Measurements from ENCODE around the gene ATG16L1. TPM values are rescaled to one million over a fixed set of nuclear protein-coding genes. Genes with fewer than 3 reads are reported as not detected.

ATG16L1 gene
- total and polyA plus RNA-seq, 7 experiments from 2014 or later: 16.0 to 115 (median 80.9) TPM

DNA sequence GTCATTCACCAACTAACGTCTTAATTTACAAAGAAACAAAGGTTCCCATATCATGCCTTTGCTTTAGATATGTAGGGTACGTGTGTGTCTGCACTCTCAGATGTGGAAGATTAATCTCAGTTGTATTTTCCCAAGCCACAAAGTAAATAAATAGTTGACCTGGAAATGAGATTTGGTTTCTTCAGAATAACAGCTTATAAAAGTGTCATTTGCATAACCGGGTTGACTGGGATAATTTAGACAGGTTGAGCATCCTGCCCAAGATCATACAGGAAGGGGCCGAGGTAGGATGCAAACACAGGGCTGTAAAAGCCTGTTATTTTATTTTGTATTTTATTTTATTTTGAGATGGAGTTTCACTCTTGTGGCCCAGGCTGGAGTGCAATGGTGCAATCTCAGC lies 19.5 kb downstream of the ATG16L1 start:
- intact Hi-C loops (cut with micrococcal nuclease): loop anchor here in 1 of 2 donors (1.0 kb wide), 1 partner anchor 574 kb away; the partner anchor contains the start of gene GIGYF2
- Mint-ChIP-seq H3K27me3 (no peaks in the 10 kb centered on the region), H3K27ac (peak overlapping the region; percentile 95 to 100 (median 99)), H3K9me3 (peaks cover 0 to 2% (median 0%) of the 10 kb centered on the region in 11 donors), H3K36me3 (peaks cover 27 to 79% (median 58%) of the 10 kb centered on the region in 5 donors), H3K4me1 (peaks cover 39 to 93% (median 81%) of the 10 kb centered on the region in 7 donors), H3K4me3 (peak overlapping the region; percentile 67 to 85 (median 79))
- peak overlapping the region; percentile 38 for H3K4me3 ChIP-seq (ENCODE audit: low read length)
- H3K9me3 ChIP-seq (ENCODE audit: control insufficient read depth in 2 of 3, low read length in 3 of 3): no peaks in the 10 kb centered on the region
- H3K36me3 ChIP-seq (ENCODE audit: control insufficient read depth in 2 of 3, insufficient read depth in 3 of 3, low read length in 3 of 3): peaks cover 30 to 47% (median 43%) of the 10 kb centered on the region in 3 experiments
- DNase-seq (peak in 1 of 9 donors; percentile 20), ATAC-seq (no peak)
- H3K27me3 ChIP-seq (ENCODE audit: control insufficient read depth in 2 of 2, insufficient read depth in 2 of 2, low read length in 2 of 2): no peaks in the 10 kb centered on the region
- POLR2A ChIA-PET: interaction anchor here (0.9 to 2.6 kb wide), 9 partner anchors 9 to 151 kb away, joined by 3 to 14 read pairs (median 5); no protein-coding TSS in a partner anchor
- peak overlapping the region; percentile 79 for H3K27ac ChIP-seq (ENCODE audit: low read depth, low read length)
- CTCF ChIA-PET: interaction anchor here (1.3 to 1.5 kb wide), 3 partner anchors 19 to 133 kb away, joined by 3 to 5 read pairs (median 4); partner anchors contain the start of gene ATG16L1
- peaks cover 59 to 69% of the 10 kb centered on the region in 2 donors for H3K4me1 ChIP-seq (ENCODE audit: control insufficient read depth in 2 of 2, insufficient read depth in 2 of 2, low read length in 2 of 2)

DNA sequence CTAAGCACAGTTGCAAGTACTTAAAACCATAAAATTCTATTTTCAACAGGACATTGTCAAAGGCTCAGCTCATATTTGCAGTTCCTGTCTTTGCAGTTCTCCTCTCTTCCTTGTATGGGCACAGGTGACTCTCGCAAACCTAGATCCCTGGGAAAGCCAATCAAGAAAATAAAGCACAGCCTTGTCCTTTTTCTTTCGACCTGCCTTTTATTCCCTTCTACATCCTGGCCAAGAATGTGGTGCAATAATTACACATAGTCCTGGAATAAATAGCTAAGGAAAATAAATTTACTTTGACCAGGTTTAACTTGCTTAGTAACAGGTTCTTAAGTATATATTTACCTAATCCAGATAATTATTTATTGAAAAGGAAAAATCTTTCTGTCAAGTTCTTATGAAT lies 20.2 kb downstream of the ATG16L1 start:
- H3K27me3 Mint-ChIP-seq: no peaks in the 10 kb centered on the region
- H3K36me3 Mint-ChIP-seq: peaks cover 25 to 75% (median 57%) of the 10 kb centered on the region in 5 donors
- Histone ChIP-seq H3K27ac (ENCODE audit: low read depth, low read length) (peak overlapping the region; percentile 79), H3K27me3 (ENCODE audit: control insufficient read depth in 2 of 2, insufficient read depth in 2 of 2, low read length in 2 of 2) (no peaks in the 10 kb centered on the region), H3K4me3 (ENCODE audit: low read length) (no peak overlapping the region), H3K36me3 (ENCODE audit: control insufficient read depth in 2 of 3, insufficient read depth in 3 of 3, low read length in 3 of 3) (peaks cover 36 to 47% (median 44%) of the 10 kb centered on the region in 3 experiments), H3K9me3 (ENCODE audit: control insufficient read depth in 2 of 3, low read length in 3 of 3) (no peaks in the 10 kb centered on the region), H3K4me1 (ENCODE audit: control insufficient read depth in 2 of 2, insufficient read depth in 2 of 2, low read length in 2 of 2) (peaks cover 56 to 66% of the 10 kb centered on the region in 2 donors)
- ChIA-PET CTCF (interaction anchor here (0.8 to 1.5 kb wide), 2 partner anchors 20 to 121 kb away, joined by 3 to 4 read pairs; partner anchors contain the start of gene ATG16L1), POLR2A (interaction anchor here (1.0 to 2.6 kb wide), 6 partner anchors 10 to 67 kb away, joined by 3 to 14 read pairs (median 6); partner anchors contain the start of gene ATG16L1)
- H3K4me3 Mint-ChIP-seq: peak overlapping the region; percentile 42 to 79 (median 61)
- DNase-seq (no peak), ATAC-seq (no peak)
- peaks cover 0 to 2% (median 0%) of the 10 kb centered on the region in 11 donors for H3K9me3 Mint-ChIP-seq
- H3K27ac Mint-ChIP-seq: peak overlapping the region; percentile 69 to 100 (median 99)
- peaks cover 36 to 88% (median 73%) of the 10 kb centered on the region in 7 donors for H3K4me1 Mint-ChIP-seq
- intact Hi-C loops (cut with micrococcal nuclease): no loop called here

DNA sequence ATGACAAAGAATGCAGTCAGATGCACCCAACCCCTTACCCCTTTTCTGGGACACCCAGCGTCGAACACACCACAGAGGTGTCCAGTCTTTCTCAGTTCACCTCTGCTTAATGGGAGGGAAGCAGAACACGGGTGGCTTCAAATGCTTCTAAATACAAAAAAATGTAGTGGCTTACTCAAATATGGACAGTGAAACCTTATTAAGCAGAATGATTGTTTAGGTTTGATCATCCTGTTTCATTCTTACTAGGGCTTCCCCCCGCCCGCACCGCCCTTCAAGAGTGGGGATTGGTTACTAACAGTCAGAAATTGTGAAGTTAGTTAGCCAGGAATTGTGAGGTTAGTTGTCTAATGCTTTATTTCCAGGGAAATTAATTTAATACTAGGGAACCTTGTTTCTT lies 21.6 kb downstream of the ATG16L1 start:
- no peak for DNase-seq
- H3K27me3 Mint-ChIP-seq: no peaks in the 10 kb centered on the region
- peaks cover 44 to 53% of the 10 kb centered on the region in 2 donors for H3K4me1 ChIP-seq (ENCODE audit: control insufficient read depth in 2 of 2, insufficient read depth in 2 of 2, low read length in 2 of 2)
- peaks cover 30 to 77% (median 68%) of the 10 kb centered on the region in 5 donors for H3K36me3 Mint-ChIP-seq
- H3K27ac Mint-ChIP-seq: peak overlapping the region in 8 of 9 donors; percentile 51 to 100 (median 97)
- H3K27ac ChIP-seq (ENCODE audit: low read depth, low read length): no peak overlapping the region
- no peaks in the 10 kb centered on the region for H3K9me3 ChIP-seq (ENCODE audit: control insufficient read depth in 2 of 3, low read length in 3 of 3)
- H3K36me3 ChIP-seq (ENCODE audit: control insufficient read depth in 2 of 3, insufficient read depth in 3 of 3, low read length in 3 of 3): peaks cover 45 to 57% (median 56%) of the 10 kb centered on the region in 3 experiments
- peaks cover 27 to 74% (median 60%) of the 10 kb centered on the region in 7 donors for H3K4me1 Mint-ChIP-seq
- H3K27me3 ChIP-seq (ENCODE audit: control insufficient read depth in 2 of 2, insufficient read depth in 2 of 2, low read length in 2 of 2): no peaks in the 10 kb centered on the region
- ChIA-PET POLR2A (interaction anchor here (0.6 to 1.2 kb wide), 3 partner anchors 25 to 145 kb away, joined by 3 to 4 read pairs (median 3); no protein-coding TSS in a partner anchor), CTCF (interaction anchor here (0.6 kb wide), 1 partner anchor 130 kb away, joined by 4 read pairs; no protein-coding TSS in a partner anchor)
- H3K9me3 Mint-ChIP-seq: no peaks in the 10 kb centered on the region
- no peak for ATAC-seq
- peak overlapping the region in 4 of 10 donors; percentile 10 to 79 (median 34) for H3K4me3 Mint-ChIP-seq
- intact Hi-C loops (cut with micrococcal nuclease): no loop called here
- H3K4me3 ChIP-seq (ENCODE audit: low read length): no peak overlapping the region

DNA sequence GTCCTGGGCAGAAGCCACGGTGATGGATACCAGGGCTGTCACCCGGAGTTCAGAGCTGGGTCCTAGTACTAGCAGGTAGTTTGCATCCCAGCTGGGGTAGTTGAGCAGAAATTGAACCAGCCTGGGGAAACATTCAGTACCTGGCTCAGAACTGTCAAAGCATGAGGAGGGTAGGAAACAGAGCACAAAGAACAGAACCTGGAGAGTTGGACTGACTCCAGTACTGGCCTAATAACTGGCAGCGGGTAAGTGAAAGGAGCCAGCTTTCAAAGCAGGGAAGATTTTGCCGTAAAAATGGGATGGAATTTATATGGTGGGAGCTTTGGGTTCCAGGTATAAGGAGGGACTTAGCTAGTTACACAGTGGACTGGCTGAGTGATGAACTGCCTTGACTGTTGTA lies 23.8 kb downstream of the ATG16L1 start:
- H3K9me3 Mint-ChIP-seq: no peaks in the 10 kb centered on the region
- Histone ChIP-seq H3K36me3 (ENCODE audit: control insufficient read depth in 2 of 3, insufficient read depth in 3 of 3, low read length in 3 of 3) (peaks cover 51 to 77% (median 73%) of the 10 kb centered on the region in 3 experiments), H3K9me3 (ENCODE audit: control insufficient read depth in 2 of 3, low read length in 3 of 3) (no peaks in the 10 kb centered on the region), H3K4me1 (ENCODE audit: control insufficient read depth in 2 of 2, insufficient read depth in 2 of 2, low read length in 2 of 2) (peaks cover 23 to 32% of the 10 kb centered on the region in 2 donors), H3K4me3 (ENCODE audit: low read length) (no peak overlapping the region), H3K27ac (ENCODE audit: low read depth, low read length) (no peak overlapping the region), H3K27me3 (ENCODE audit: control insufficient read depth in 2 of 2, insufficient read depth in 2 of 2, low read length in 2 of 2) (no peaks in the 10 kb centered on the region)
- POLR2A ChIA-PET: interaction anchor here (0.6 to 0.8 kb wide), 3 partner anchors 11 to 62 kb away, joined by 3 to 4 read pairs (median 3); no protein-coding TSS in a partner anchor
- peaks cover 15 to 57% (median 43%) of the 10 kb centered on the region in 7 donors for H3K4me1 Mint-ChIP-seq
- H3K27me3 Mint-ChIP-seq: no peaks in the 10 kb centered on the region
- H3K27ac Mint-ChIP-seq: peak overlapping the region; percentile 10 to 99 (median 55)
- peaks cover 30 to 80% (median 62%) of the 10 kb centered on the region in 5 donors for H3K36me3 Mint-ChIP-seq
- intact Hi-C loops (cut with micrococcal nuclease): no loop called here
- no peak overlapping the region for H3K4me3 Mint-ChIP-seq
- CTCF ChIA-PET: interaction anchor here (0.6 kb wide), 1 partner anchor 1634 kb away, joined by 3 read pairs; no protein-coding TSS in a partner anchor
- no peak for DNase-seq
- no peak for ATAC-seq

DNA sequence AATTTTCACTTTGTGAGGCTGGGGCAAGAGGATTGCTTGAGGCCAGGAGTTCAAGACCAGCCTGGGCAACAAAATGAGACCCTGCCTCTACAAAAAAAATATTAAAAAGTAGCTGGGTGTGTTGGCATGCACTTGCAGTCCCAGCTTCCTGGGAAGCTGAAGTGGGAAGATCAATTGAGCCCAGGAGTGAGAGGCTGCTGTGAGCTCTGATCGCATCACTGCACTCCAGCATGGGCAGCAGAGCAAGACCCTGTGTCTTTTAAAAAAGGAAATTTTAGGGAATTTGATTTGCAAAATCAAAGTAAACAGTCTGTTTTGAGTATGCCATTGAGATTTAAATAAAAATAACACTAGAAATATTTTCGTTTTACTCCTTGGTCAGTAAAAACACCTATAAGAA lies 27.4 kb downstream of the ATG16L1 start:
- H3K27me3 Mint-ChIP-seq: no peaks in the 10 kb centered on the region
- DNase-seq (no peak), ATAC-seq (no peak)
- Histone ChIP-seq H3K36me3 (ENCODE audit: control insufficient read depth in 2 of 3, insufficient read depth in 3 of 3, low read length in 3 of 3) (peaks cover 45 to 90% (median 79%) of the 10 kb centered on the region in 3 experiments), H3K27ac (ENCODE audit: low read depth, low read length) (no peak overlapping the region), H3K27me3 (ENCODE audit: control insufficient read depth in 2 of 2, insufficient read depth in 2 of 2, low read length in 2 of 2) (no peaks in the 10 kb centered on the region), H3K9me3 (ENCODE audit: control insufficient read depth in 2 of 3, low read length in 3 of 3) (no peaks in the 10 kb centered on the region), H3K4me3 (ENCODE audit: low read length) (no peak overlapping the region), H3K4me1 (ENCODE audit: control insufficient read depth in 2 of 2, insufficient read depth in 2 of 2, low read length in 2 of 2) (peaks cover 11 to 15% of the 10 kb centered on the region in 2 donors)
- no peak overlapping the region for H3K4me3 Mint-ChIP-seq
- peaks cover 12 to 51% (median 35%) of the 10 kb centered on the region in 7 donors for H3K4me1 Mint-ChIP-seq
- peak overlapping the region in 5 of 9 donors; percentile 26 to 72 (median 46) for H3K27ac Mint-ChIP-seq
- H3K36me3 Mint-ChIP-seq: peaks cover 27 to 75% (median 60%) of the 10 kb centered on the region in 5 donors
- CTCF ChIA-PET: interaction anchor here (1.2 kb wide), 1 partner anchor 25 kb away, joined by 3 read pairs; no protein-coding TSS in a partner anchor
- no peaks in the 10 kb centered on the region for H3K9me3 Mint-ChIP-seq
- intact Hi-C loops (cut with micrococcal nuclease): loop anchor here in 1 of 2 donors (1.0 kb wide), 1 partner anchor 11 kb away; no protein-coding TSS in a partner anchor
- POLR2A ChIA-PET: interaction anchor here (1.0 to 3.4 kb wide), 2 partner anchors 11 to 17 kb away, joined by 3 to 18 read pairs; no protein-coding TSS in a partner anchor

DNA sequence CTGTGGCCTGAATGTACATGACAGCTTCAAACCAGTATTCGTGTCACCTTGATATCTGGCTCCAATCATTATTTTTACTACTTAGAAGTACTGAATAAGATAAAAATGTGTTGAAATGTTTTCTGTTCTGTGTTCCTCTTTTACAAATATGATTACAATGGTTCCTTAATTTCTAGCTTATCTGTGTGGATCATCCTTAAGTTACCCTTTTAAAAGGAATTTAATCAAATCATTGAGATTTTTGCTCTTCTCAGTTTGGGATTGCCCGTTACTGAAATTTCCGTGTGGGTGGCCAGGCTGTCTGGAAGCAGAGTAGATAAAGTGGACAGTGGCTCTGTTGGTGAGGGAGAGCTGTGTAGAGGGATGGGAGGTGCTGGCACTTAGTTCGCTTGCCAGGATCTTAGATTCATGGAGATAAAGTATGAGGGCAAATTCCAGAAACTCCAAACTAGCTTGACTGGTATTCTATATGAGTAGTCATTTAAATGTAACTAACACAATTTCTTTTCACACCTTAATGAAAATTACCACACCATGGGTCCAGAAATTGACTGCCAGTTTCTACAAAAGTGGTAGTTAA lies 28.7 kb downstream of the ATG16L1 start:
- H3K36me3 ChIP-seq (ENCODE audit: control insufficient read depth in 2 of 3, insufficient read depth in 3 of 3, low read length in 3 of 3): peaks cover 36 to 85% (median 71%) of the 10 kb centered on the region in 3 experiments
- peaks cover 20 to 70% (median 55%) of the 10 kb centered on the region in 5 donors for H3K36me3 Mint-ChIP-seq
- H3K9me3 ChIP-seq (ENCODE audit: control insufficient read depth in 2 of 3, low read length in 3 of 3): no peaks in the 10 kb centered on the region
- CTCF ChIA-PET: interaction anchor here (1.1 kb wide), 1 partner anchor 28 kb away, joined by 4 read pairs; no protein-coding TSS in a partner anchor
- H3K4me3 ChIP-seq (ENCODE audit: low read length): no peak overlapping the region
- no peaks in the 10 kb centered on the region for H3K27me3 ChIP-seq (ENCODE audit: control insufficient read depth in 2 of 2, insufficient read depth in 2 of 2, low read length in 2 of 2)
- H3K4me1 ChIP-seq (ENCODE audit: control insufficient read depth in 2 of 2, insufficient read depth in 2 of 2, low read length in 2 of 2): peaks cover 11 to 15% of the 10 kb centered on the region in 2 donors
- POLR2A ChIA-PET: interaction anchor here (0.6 to 4.4 kb wide), 3 partner anchors 9 to 47 kb away, joined by 3 to 29 read pairs (median 5); no protein-coding TSS in a partner anchor
- ATAC-seq (no peak), DNase-seq (no peak)
- H3K27me3 Mint-ChIP-seq: no peaks in the 10 kb centered on the region
- H3K4me3 Mint-ChIP-seq: no peak overlapping the region
- intact Hi-C loops (cut with micrococcal nuclease): no loop called here
- no peaks in the 10 kb centered on the region for H3K9me3 Mint-ChIP-seq
- H3K27ac ChIP-seq (ENCODE audit: low read depth, low read length): no peak overlapping the region
- peaks cover 9 to 45% (median 34%) of the 10 kb centered on the region in 7 donors for H3K4me1 Mint-ChIP-seq
- H3K27ac Mint-ChIP-seq: peak overlapping the region in 8 of 9 donors; percentile 20 to 76 (median 70)
